ENCODE results near the gene EEPD1. TPM values are rescaled to one million over a fixed set of nuclear protein-coding genes. Genes with fewer than 3 reads are reported as not detected.

The EEPD1 gene
- total and polyA plus RNA-seq, 4 donors: 2.3 to 12.3 (median 7.1) TPM

GRCh38 chr7:36348771-36349170 is 195.7 kb downstream of the EEPD1 start:
- WGBS: 97% methylated on average over 3 of the region's 3 CpGs

GRCh38 chr7:36349626-36350025 is 196.6 kb downstream of the EEPD1 start:
- DNase-seq (ENCODE audit: low spot score): no peak
- WGBS: 96% methylated on average over 2 of the region's 2 CpGs
- H3K4me3 ChIP-seq (ENCODE audit: low read depth in 1 of 3, low read length in 3 of 3): no peak overlapping the region
- TF ChIP-seq JUND (IDR thresholded peaks at IDR 0.05): no peak
- TF ChIP-seq EGR1 (IDR thresholded peaks at IDR 0.05; ENCODE audit: low read depth in 2 of 2): no peak
- no peak for TF ChIP-seq FOXA1 (IDR thresholded peaks at IDR 0.05)
- TF ChIP-seq NR2F2 (IDR thresholded peaks at IDR 0.05): no peak
- no peak for TF ChIP-seq TAF1 (conservative IDR thresholded peaks at IDR 0.05)
- no peak for TF ChIP-seq CTCF (IDR thresholded peaks at IDR 0.05; ENCODE audit: low read depth, low read length, missing input control)
- TF ChIP-seq ATF3 (IDR thresholded peaks at IDR 0.05): no peak
- TF ChIP-seq RXRA (IDR thresholded peaks at IDR 0.05): no peak
- TF ChIP-seq MAX (IDR thresholded peaks at IDR 0.05): no peak
- no peak for TF ChIP-seq HNF4A (conservative IDR thresholded peaks at IDR 0.05)
- TF ChIP-seq REST (IDR thresholded peaks at IDR 0.05): no peak

More at GRCh38 chr7:36348771-36349170, 195.7 kb downstream of the EEPD1 start:
- H3K36me3 ChIP-seq (ENCODE audit: control insufficient read depth in 4 of 4, insufficient read depth in 3 of 4, low read depth in 1 of 4, low read length in 3 of 4): no peaks in the 10 kb centered on the region
- no peaks in the 10 kb centered on the region for H3K27me3 ChIP-seq (ENCODE audit: control insufficient read depth in 4 of 4, insufficient read depth in 4 of 4, low read length in 3 of 4)
- H3K27ac ChIP-seq (ENCODE audit: low read depth in 1 of 2, low read length in 2 of 2): no peak overlapping the region
- no peak for DNase-seq (ENCODE audit: low spot score)
- H3K9ac ChIP-seq (ENCODE audit: low read depth in 1 of 2, low read length in 2 of 2): no peak overlapping the region
- H3K4me1 ChIP-seq (ENCODE audit: control insufficient read depth in 4 of 4, insufficient read depth in 4 of 4, low read length in 3 of 4): no peaks in the 10 kb centered on the region
- H3K4me3 ChIP-seq (ENCODE audit: low read depth in 1 of 3, low read length in 3 of 3): no peak overlapping the region
- TF ChIP-seq GABPA (IDR thresholded peaks at IDR 0.05 in 1 of 2, conservative IDR thresholded peaks at IDR 0.05 in 1 of 2): no peak
- TF ChIP-seq ZBTB33 (IDR thresholded peaks at IDR 0.05): no peak
- TF ChIP-seq RAD21 (IDR thresholded peaks at IDR 0.05): no peak
- no peak for TF ChIP-seq EGR1 (IDR thresholded peaks at IDR 0.05; ENCODE audit: low read depth in 2 of 2)
- no peak for TF ChIP-seq REST (IDR thresholded peaks at IDR 0.05)
- TF ChIP-seq SP1 (IDR thresholded peaks at IDR 0.05): no peak
- no peak for TF ChIP-seq HNF4A (conservative IDR thresholded peaks at IDR 0.05)
- no peak for TF ChIP-seq FOXA1 (IDR thresholded peaks at IDR 0.05)
- TF ChIP-seq JUND (IDR thresholded peaks at IDR 0.05): no peak
- no peaks in the 10 kb centered on the region for H3K9me3 ChIP-seq (ENCODE audit: control insufficient read depth in 4 of 4, low read length in 3 of 4)

More at GRCh38 chr7:36349626-36350025, 196.6 kb downstream of the EEPD1 start:
- Histone ChIP-seq H3K27ac (ENCODE audit: low read depth in 1 of 2, low read length in 2 of 2) (no peak overlapping the region), H3K27me3 (ENCODE audit: control insufficient read depth in 4 of 4, insufficient read depth in 4 of 4, low read length in 3 of 4) (no peaks in the 10 kb centered on the region), H3K36me3 (ENCODE audit: control insufficient read depth in 4 of 4, insufficient read depth in 3 of 4, low read depth in 1 of 4, low read length in 3 of 4) (no peaks in the 10 kb centered on the region), H3K4me1 (ENCODE audit: control insufficient read depth in 4 of 4, insufficient read depth in 4 of 4, low read length in 3 of 4) (no peaks in the 10 kb centered on the region), H3K9me3 (ENCODE audit: control insufficient read depth in 4 of 4, low read length in 3 of 4) (no peaks in the 10 kb centered on the region), H3K9ac (ENCODE audit: low read depth in 1 of 2, low read length in 2 of 2) (no peak overlapping the region)

Measured in liver (tissue), 9 donors.